Measurements from ENCODE around the gene RASGRP3. TPM values are rescaled to one million over a fixed set of nuclear protein-coding genes. Genes with fewer than 3 reads are reported as not detected.

RASGRP3 gene
- total and polyA plus RNA-seq, 11 donors = 17.7 to 73.3 (median 61.4) TPM

DNA sequence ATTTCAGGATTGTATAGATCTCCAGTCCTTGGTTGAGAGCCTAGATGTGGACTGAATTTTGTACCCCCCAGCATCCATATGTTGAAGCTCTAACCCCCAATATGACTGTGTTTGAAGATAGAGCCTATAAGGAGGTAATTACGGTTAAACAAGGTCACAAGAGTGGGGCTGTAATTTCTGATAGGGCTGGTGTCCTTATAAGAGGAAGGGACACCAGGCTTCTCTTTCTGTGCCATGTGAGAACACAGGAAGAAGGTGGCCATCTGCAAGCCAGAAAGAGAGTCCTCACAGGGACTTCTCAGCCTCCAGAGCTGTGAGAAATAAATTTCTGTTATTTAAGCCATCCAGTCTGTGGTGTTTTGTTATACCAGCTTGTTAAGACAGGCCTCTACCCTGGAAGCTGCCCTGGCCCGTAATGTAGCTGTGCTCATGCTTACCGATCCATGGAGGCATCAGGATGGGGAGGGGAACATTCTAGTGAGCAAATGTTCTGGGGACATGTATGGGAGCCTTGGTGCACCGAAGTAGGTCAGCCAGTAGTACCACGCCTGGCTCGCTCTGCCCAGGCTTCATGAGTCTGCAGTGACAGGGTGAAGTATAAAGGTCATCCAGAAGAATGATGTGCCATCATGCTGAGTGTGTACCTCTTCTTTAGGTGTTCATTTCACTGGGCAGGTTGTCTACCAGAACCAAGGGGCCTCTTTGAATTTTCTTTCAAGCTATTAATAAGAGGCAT lies 16.1 kb downstream of the RASGRP3 start:
- peak in 3 of 4 donors; percentile 25 to 40 (median 38) for ATAC-seq
- WGBS, 4 donors = 94 to 96% (median 94%) methylated on average over 6 of the region's 6 CpGs

GRCh38 chr2:33494155-33494779 lies 17.8 kb downstream of the RASGRP3 start:
- WGBS, 4 donors = 67 to 71% (median 70%) methylated on average over 10 of the region's 10 CpGs
- TF ChIP-seq POLR2A (IDR thresholded peaks at IDR 0.05) = no peak
- no peak for TF ChIP-seq CTCF (IDR thresholded peaks at IDR 0.05)
- no peaks in the 10 kb centered on the region for H3K9me3 ChIP-seq
- peaks cover 2 to 92% (median 45%) of the 10 kb centered on the region in 12 donors for H3K4me1 ChIP-seq
- DNase-seq (no peak), ATAC-seq (no peak)
- intact Hi-C loops (cut with DNase I) = no loop called here
- no peaks in the 10 kb centered on the region for H3K36me3 ChIP-seq
- H3K4me3 ChIP-seq = no peak overlapping the region
- H3K27me3 ChIP-seq = no peaks in the 10 kb centered on the region
- no peak overlapping the region for H3K27ac ChIP-seq

More for the DNA sequence above, 16.1 kb downstream of the RASGRP3 start:
- no peak for DNase-seq
- TF ChIP-seq CTCF (IDR thresholded peaks at IDR 0.05) (no peak), POLR2A (IDR thresholded peaks at IDR 0.05) (no peak)
- intact Hi-C loops (cut with DNase I) = no loop called here
- Histone ChIP-seq H3K4me1 (peaks cover 2 to 92% (median 49%) of the 10 kb centered on the region in 12 donors), H3K4me3 (no peak overlapping the region), H3K27me3 (no peaks in the 10 kb centered on the region), H3K36me3 (no peaks in the 10 kb centered on the region), H3K9me3 (peaks cover 0 to 2% (median 0%) of the 10 kb centered on the region in 12 donors), H3K27ac (no peak overlapping the region)

DNA sequence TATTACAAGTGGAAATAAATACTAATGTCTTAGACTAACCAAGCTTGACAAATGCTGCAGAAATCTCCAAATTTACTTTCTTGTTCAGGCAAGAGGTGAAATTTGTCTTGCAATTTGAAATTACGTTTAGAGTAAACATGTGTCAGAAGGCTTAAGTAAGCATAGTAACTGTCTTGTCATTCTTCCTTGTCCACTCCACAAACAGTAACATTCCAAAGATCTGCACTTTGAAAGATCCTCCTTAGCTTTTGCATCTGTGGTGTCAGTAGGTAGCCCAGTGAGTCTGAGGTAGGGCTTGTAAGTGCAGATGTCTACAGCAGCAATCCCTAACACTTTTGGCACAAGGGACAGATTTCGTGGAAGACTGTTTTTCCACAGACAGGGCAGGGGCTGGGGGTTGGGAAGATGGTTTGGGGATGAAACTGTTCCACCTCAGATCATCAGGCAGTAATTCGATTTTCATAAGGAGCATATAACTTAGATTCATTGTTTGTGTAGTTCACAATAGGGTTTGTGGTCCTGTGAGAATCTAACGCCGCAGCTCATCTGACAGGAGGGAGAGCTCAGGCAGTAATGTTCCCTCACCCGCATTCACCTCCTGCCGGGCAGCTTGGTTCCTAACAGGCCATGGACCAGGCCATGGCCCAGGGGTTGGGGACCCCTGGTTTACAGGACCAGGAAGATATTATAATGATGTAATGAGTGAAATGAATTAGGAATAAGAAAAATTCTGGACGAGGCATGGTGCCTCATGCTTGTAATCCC lies 18.6 kb downstream of the RASGRP3 start:
- H3K27me3 ChIP-seq = no peaks in the 10 kb centered on the region
- DNase-seq (no peak), ATAC-seq (no peak)
- no peaks in the 10 kb centered on the region for H3K36me3 ChIP-seq
- no peak overlapping the region for H3K4me3 ChIP-seq
- TF ChIP-seq CTCF (IDR thresholded peaks at IDR 0.05) (no peak), POLR2A (IDR thresholded peaks at IDR 0.05) (no peak)
- 80 to 84% (median 82%) methylated on average over 8 of the region's 8 CpGs for WGBS, 4 donors
- H3K27ac ChIP-seq = no peak overlapping the region
- no peaks in the 10 kb centered on the region for H3K9me3 ChIP-seq
- H3K4me1 ChIP-seq = peaks cover 2 to 86% (median 47%) of the 10 kb centered on the region in 12 donors
- intact Hi-C loops (cut with DNase I) = no loop called here

- Histone ChIP-seq H3K27ac (no peak overlapping the region), H3K9me3 (no peaks in the 10 kb centered on the region), H3K36me3 (no peaks in the 10 kb centered on the region), H3K4me1 (peaks cover 2 to 81% (median 42%) of the 10 kb centered on the region in 12 donors), H3K27me3 (no peaks in the 10 kb centered on the region), H3K4me3 (no peak overlapping the region)
- ATAC-seq (no peak), DNase-seq (no peak)
- 76 to 85% (median 84%) methylated on average over 2 of the region's 2 CpGs for WGBS, 4 donors
- TF ChIP-seq CTCF (IDR thresholded peaks at IDR 0.05) (no peak), POLR2A (IDR thresholded peaks at IDR 0.05) (no peak)
- intact Hi-C loops (cut with DNase I) = no loop called here
Measured at GRCh38 chr2:33495683-33496082, 19.2 kb downstream of the RASGRP3 start.
